GM23248 (cell line): ENCODE data around the gene DPYSL5.

ENCODE experiments used
- EZH2 ChIP-seq: fragments of 200-600 bp; sonication (generic); IDR thresholded peaks from 2 replicates; pipeline ENCODE4 v1.6.1; 2018; ENCODE audit warnings: antibody characterized with exemption, mild to moderate bottlenecking; ENCODE audit not compliant: insufficient read depth, poor library complexity, severe bottlenecking
- EZH2phosphoT487 ChIP-seq: fragments of 200-600 bp; sonication (generic); IDR thresholded peaks from 2 replicates; pipeline ENCODE4 v1.6.1; 2018; ENCODE audit warnings: antibody characterized with exemption, moderate library complexity, mild to moderate bottlenecking, low read depth; ENCODE audit not compliant: insufficient read depth

- no peak for TF ChIP-seq EZH2
- TF ChIP-seq EZH2phosphoT487 = no peak
Measured at GRCh38 chr2:26924731-26925099, 76.8 kb downstream of the DPYSL5 start.
